GM12873 (cell line): Measurements from ENCODE around the gene FAM156B.
"Not testable (repeated sequence)": the region's sequence is repeated elsewhere in the genome, so short reads cannot be mapped to it uniquely, and the experiment has no call there.

Experiments used
- CTCF ChIP-seq: IDR thresholded peaks from 2 replicates; pipeline ENCODE4 v1.5.1; 2012; ENCODE audit warnings: low read depth, mild to moderate bottlenecking, moderate library complexity, low read length, control low read depth; ENCODE audit not compliant: insufficient read depth; ENCODE audit errors: missing control alignments

The FAM156B gene, protein sequence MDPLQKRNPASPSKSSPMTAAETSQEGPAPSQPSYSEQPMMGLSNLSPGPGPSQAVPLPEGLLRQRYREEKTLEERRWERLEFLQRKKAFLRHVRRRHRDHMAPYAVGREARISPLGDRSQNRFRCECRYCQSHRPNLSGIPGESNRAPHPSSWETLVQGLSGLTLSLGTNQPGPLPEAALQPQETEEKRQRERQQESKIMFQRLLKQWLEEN

DNA sequence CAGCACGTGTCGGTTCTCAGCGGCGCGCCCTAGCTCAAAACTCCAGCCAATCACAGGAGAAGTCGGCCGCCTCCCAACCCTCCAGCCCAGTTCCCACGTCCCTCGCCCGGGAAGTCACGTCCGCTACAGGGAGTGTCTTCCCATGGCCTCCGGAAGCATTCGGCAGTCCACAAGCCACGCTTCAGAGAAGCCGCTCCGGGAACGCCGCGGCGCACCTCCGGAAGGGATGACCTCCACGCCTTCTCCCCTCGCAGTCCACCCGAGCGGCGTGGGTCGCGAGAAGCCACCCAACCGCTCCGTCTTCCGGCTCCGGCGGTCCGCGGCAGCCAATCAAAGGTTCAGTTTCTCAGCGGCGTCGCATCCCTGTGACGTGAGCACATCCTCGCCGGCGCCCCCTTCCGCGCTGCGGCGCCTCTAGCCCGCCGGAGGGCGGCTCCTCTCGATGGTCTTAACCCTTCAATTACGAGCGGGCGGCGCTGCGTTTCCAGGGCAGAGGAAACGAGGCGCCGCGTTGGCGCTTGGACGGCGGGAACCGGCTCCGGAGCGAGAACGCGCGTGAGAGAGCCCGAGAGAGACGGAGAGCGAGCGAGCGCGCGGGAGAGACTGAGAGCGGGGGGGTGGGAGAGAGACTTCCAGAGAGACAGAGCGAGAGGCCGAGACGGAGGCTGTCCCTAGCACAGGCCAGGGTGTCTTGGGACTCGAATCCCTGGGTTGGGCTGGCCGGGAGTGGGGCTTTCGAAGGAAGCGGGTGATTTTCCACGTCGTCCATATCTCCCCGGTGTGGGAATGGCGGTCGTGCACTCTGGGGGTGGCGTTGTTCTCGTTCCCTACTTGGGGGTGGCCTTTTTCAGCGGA, at the start of gene FAM156B:
Gene FAM156B, plus strand, starts transcription at position 476 of the 855 bp plus-strand sequence. CDS start 9,896 bp downstream, outside the sequence.
- TF ChIP-seq CTCF = not testable (repeated sequence)

- no peak for TF ChIP-seq CTCF
These were observed 44.8 kb upstream of the FAM156B start for GRCh38 chrX:52852110-52852860.

DNA sequence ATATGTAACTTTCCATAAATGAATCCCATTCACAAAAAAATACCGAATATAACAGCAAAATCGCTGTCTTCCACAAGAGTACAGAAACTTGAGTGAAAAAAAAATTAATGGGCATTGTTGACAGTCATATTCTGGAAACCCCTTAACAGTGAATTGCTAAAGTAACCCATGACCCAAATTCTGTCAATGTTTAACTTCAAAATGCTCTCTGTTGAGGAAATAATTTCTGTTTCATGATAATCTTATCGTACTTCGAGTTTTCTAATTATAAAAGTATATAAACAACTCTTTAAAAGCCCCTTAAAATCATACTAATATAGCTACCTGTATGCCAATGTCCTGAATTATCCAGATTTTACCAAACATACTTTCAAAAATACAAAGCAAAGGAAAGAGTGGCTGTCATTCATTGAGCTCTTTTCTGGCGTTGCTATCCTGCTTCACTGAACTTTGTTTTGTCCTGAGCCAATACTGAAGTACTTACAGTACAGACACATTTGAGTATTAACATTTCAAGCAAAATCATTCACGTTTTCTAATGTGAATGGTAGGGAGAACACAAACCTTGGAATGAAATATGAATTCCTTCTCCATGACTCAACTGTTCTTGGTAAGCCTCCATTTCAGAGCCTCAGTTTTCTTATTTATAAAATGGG, 31.7 kb upstream of the FAM156B start:
- no peak for TF ChIP-seq CTCF

GRCh38 chrX:52867610-52868348, 29.4 kb upstream of the FAM156B start, which contains the start of gene XAGE3:
Gene XAGE3 (minus strand): TSS chrX:52868083. CDS start chrX:52867133, 950 bp downstream.
- no peak for TF ChIP-seq CTCF

GRCh38 chrX:52870046-52870445, 27.1 kb upstream of the FAM156B start:
- no peak for TF ChIP-seq CTCF

DNA sequence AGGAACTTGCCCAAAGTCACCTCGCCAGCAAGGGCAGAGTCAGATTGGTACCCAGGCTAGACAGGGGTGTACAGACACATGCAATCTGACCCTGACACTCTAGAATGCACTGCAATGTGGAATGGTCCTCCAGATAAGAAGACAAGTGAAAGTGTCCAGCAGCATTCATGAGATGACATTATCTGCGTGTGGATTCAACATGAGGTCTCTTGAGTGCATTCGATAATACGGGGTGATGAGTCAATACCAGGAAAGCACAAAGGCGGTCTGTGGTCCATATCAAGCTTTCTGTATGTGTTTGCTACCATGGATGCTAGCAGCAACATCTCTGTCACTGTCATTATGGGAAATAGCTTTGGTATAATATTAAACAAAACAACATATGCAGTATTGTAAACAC, 22.5 kb upstream of the FAM156B start:
- no peak for TF ChIP-seq CTCF
